Neural progenitor cell (in vitro differentiated cells): Measurements from ENCODE around the gene PI4K2B. TPM values are rescaled to one million over a fixed set of nuclear protein-coding genes. Genes with fewer than 3 reads are reported as not detected.
"Not testable (repeated sequence)": the region's sequence is repeated elsewhere in the genome, so short reads cannot be mapped to it uniquely, and the experiment has no call there.

ENCODE experiments used
- DNase-seq: peaks from one replicate; pipeline ENCODE4 v3.0.0-alpha.2; 2016; ENCODE audit warnings: low spot score
- H2AFZ ChIP-seq: fragments of 200-600 bp; sonication (generic); replicated peaks from 2 replicates; pipeline ENCODE4 v1.6.1; 2016; ENCODE audit warnings: antibody characterized with exemption
- H3F3A ChIP-seq: fragments of 200-600 bp; sonication (generic); 2 replicates; pipeline ENCODE4 v1.6.1; 2016; ENCODE audit warnings: antibody characterized with exemption, low read depth
- H3K27ac ChIP-seq: fragments of 200-600 bp; sonication (generic); 2 replicates; pipeline ENCODE4 v1.5.1; 2016; ENCODE audit warnings: mild to moderate bottlenecking
- H3K27me3 ChIP-seq: fragments of 200-600 bp; sonication (generic); 2 replicates; pipeline ENCODE4 v1.6.1; 2016; ENCODE audit warnings: mild to moderate bottlenecking, moderate library complexity
- H3K36me3 ChIP-seq: fragments of 200-600 bp; sonication (generic); 2 replicates; pipeline ENCODE4 v1.5.1; 2016
- H3K4me1 ChIP-seq: fragments of 200-600 bp; sonication (generic); 2 replicates; pipeline ENCODE4 v1.6.1; 2016; ENCODE audit warnings: mixed run types
- H3K4me2 ChIP-seq: fragments of 200-600 bp; sonication (generic); 2 replicates; pipeline ENCODE4 v1.6.1; 2016
- H3K4me3 ChIP-seq: fragments of 200-600 bp; sonication (generic); 2 replicates; pipeline ENCODE4 v1.5.1; 2016
- H3K79me2 ChIP-seq: fragments of 200-600 bp; sonication (generic); 2 replicates; pipeline ENCODE4 v1.6.1; 2016; ENCODE audit warnings: low read depth
- H3K9ac ChIP-seq: fragments of 200-600 bp; sonication (generic); 2 replicates; pipeline ENCODE4 v1.6.1; 2016
- H3K9me3 ChIP-seq: fragments of 200-600 bp; sonication (generic); 2 replicates; pipeline ENCODE4 v1.5.1; 2016; ENCODE audit warnings: low read depth
- H4K20me1 ChIP-seq: fragments of 200-600 bp; sonication (generic); 2 replicates; pipeline ENCODE4 v1.6.1; 2016; ENCODE audit warnings: low read depth
- H3K27ac Mint-ChIP-seq: 3 replicates; pipeline ENCODE4 v1.8.0; 2021; ENCODE audit warnings: mixed read lengths
- H3K27me3 Mint-ChIP-seq: 2 replicates; pipeline ENCODE4 v1.8.0; 2022; ENCODE audit warnings: low read depth, mild to moderate bottlenecking, inconsistent platforms, moderate library complexity, mixed read lengths; ENCODE audit not compliant: insufficient read depth
- H3K36me3 Mint-ChIP-seq: 3 replicates; pipeline ENCODE4 v1.8.0; 2021; ENCODE audit warnings: mixed read lengths
- H3K4me1 Mint-ChIP-seq: 3 replicates; pipeline ENCODE4 v1.8.0; 2021; ENCODE audit warnings: mixed read lengths
- H3K4me3 Mint-ChIP-seq: 3 replicates; pipeline ENCODE4 v1.8.0; 2021; ENCODE audit warnings: mild to moderate bottlenecking, moderate library complexity, mixed read lengths
- H3K9me3 Mint-ChIP-seq: 3 replicates; pipeline ENCODE4 v1.8.0; 2020; ENCODE audit warnings: mixed read lengths
- EZH2 ChIP-seq: fragments of 200-600 bp; sonication (generic); IDR thresholded peaks from 2 replicates; pipeline ENCODE4 v1.6.1; 2017; ENCODE audit warnings: antibody characterized with exemption, mild to moderate bottlenecking, moderate library complexity
- EZH2phosphoT487 ChIP-seq: fragments of 200-600 bp; sonication (generic); IDR thresholded peaks from 2 replicates; pipeline ENCODE4 v1.6.1; 2017; ENCODE audit warnings: antibody characterized with exemption
- small RNA-seq: library from RNA; depleted of rRNA; stranded (forward); fragments of <200 nt; gene quantifications from one replicate; pipeline ENCODE3, GENCODE V24; 2015
- total RNA-seq: library from RNA; depleted of rRNA; stranded (reverse); fragments of >200 nt; gene quantifications from 2 replicates; pipeline ENCODE4 v1.2.3, GENCODE V29; 2015; ENCODE audit warnings: low replicate concordance
- TF ChIP-seq, protein P1 (sequence below): fragments of 200-600 bp; sonication (generic); IDR thresholded peaks from 2 replicates; pipeline ENCODE4 v1.5.1; 2017; ENCODE audit warnings: antibody characterized with exemption, mild to moderate bottlenecking

PI4K2B gene
- total RNA-seq, 1 donor from 2014 or later = 20.3 TPM

DNA sequence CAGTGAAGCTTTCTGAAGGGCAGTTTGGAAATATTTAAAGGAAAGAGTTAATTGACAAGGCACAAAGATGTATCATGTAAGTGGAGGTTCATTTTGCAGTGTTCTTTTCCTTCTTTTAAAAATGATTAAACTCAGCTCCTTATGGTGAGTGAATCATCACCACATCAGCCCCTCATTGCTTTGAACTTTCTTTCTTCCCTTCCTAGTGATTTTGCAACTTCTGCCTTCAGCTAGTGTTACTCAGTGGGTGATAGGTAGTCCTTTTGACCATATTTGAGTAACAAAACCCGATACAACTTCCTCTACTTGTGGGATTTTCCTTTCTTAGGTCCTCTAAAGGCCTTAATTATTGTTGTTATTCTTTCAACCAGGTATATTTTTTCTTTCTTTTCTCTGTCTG is 86.9 kb downstream of the PI4K2B start:
- no peaks in the 10 kb centered on the region for H3F3A ChIP-seq
- Mint-ChIP-seq H3K36me3 (peaks cover 2% of the 10 kb centered on the region), H3K9me3 (no peaks in the 10 kb centered on the region), H3K4me1 (no peaks in the 10 kb centered on the region), H3K27me3 (no peaks in the 10 kb centered on the region), H3K27ac (no peak overlapping the region), H3K4me3 (no peak overlapping the region)
- no peak overlapping the region for H3K9ac ChIP-seq
- no peak overlapping the region for H3K27ac ChIP-seq
- no peak overlapping the region for H3K4me3 ChIP-seq
- H3K36me3 ChIP-seq = no peaks in the 10 kb centered on the region
- DNase-seq = no peak
- no peaks in the 10 kb centered on the region for H3K4me1 ChIP-seq
- no peak overlapping the region for H3K4me2 ChIP-seq
- no peaks in the 10 kb centered on the region for H4K20me1 ChIP-seq
- TF ChIP-seq, protein P1, sequence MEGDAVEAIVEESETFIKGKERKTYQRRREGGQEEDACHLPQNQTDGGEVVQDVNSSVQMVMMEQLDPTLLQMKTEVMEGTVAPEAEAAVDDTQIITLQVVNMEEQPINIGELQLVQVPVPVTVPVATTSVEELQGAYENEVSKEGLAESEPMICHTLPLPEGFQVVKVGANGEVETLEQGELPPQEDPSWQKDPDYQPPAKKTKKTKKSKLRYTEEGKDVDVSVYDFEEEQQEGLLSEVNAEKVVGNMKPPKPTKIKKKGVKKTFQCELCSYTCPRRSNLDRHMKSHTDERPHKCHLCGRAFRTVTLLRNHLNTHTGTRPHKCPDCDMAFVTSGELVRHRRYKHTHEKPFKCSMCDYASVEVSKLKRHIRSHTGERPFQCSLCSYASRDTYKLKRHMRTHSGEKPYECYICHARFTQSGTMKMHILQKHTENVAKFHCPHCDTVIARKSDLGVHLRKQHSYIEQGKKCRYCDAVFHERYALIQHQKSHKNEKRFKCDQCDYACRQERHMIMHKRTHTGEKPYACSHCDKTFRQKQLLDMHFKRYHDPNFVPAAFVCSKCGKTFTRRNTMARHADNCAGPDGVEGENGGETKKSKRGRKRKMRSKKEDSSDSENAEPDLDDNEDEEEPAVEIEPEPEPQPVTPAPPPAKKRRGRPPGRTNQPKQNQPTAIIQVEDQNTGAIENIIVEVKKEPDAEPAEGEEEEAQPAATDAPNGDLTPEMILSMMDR = no peak
- TF ChIP-seq EZH2phosphoT487 (no peak), EZH2 (no peak)
- no peaks in the 10 kb centered on the region for H3K27me3 ChIP-seq
- H3K79me2 ChIP-seq = no peaks in the 10 kb centered on the region
- H3K9me3 ChIP-seq = no peaks in the 10 kb centered on the region
- no peak overlapping the region for H2AFZ ChIP-seq

DNA sequence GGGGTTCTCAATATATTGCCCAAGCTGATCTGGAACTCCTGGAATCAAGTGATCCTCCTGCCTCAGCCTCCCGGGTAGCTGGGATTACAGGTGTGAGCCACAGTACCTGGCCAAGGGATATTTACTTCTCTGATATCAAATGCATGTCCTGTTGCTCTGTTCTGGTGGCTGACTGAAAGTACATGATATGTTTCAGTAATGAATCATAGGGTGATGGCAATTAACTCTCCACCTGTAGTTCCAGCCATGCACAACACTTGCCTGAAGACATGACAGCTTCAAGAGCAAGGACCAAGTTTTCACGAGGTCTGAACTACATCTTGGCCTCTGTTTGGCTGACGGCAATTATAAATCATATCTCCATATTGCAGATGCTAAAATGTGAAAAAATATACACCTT is 87.9 kb downstream of the PI4K2B start:
- H3K27ac Mint-ChIP-seq = no peak overlapping the region
- H3K4me1 ChIP-seq = no peaks in the 10 kb centered on the region
- H3K9me3 Mint-ChIP-seq = no peaks in the 10 kb centered on the region
- no peak overlapping the region for H3K27ac ChIP-seq
- no peaks in the 10 kb centered on the region for H3K27me3 ChIP-seq
- no peaks in the 10 kb centered on the region for H3K9me3 ChIP-seq
- H3K27me3 Mint-ChIP-seq = no peaks in the 10 kb centered on the region
- H3K36me3 ChIP-seq = no peaks in the 10 kb centered on the region
- peaks cover 2% of the 10 kb centered on the region for H3K36me3 Mint-ChIP-seq
- TF ChIP-seq EZH2phosphoT487 (no peak), EZH2 (no peak)
- TF ChIP-seq, protein P1 = no peak
- H2AFZ ChIP-seq = no peak overlapping the region
- no peak overlapping the region for H3K9ac ChIP-seq
- H3K4me1 Mint-ChIP-seq = no peaks in the 10 kb centered on the region
- H3F3A ChIP-seq = no peaks in the 10 kb centered on the region
- no peak overlapping the region for H3K4me3 ChIP-seq
- no peaks in the 10 kb centered on the region for H4K20me1 ChIP-seq
- H3K4me3 Mint-ChIP-seq = no peak overlapping the region
- no peak for DNase-seq
- H3K79me2 ChIP-seq = no peaks in the 10 kb centered on the region
- H3K4me2 ChIP-seq = no peak overlapping the region

DNA sequence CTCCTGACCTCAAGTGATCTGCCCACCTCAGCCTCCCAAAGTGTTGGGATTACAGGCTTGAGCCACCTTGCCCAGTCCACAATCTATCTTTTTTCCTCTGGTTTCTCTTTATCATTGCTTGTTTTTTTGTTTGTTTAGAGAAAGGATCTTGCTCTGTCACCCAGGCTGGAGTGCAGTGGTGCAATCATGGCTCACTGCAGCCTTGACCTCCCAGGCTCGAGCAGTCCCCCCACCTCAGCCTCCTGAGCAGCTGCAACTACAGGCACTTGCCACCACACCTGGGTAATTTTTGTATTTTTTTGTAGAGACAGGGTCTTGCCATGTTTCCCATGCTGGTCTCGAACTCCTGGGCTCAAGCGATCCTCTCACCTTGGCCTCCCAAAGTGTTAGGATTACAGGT is 94.6 kb downstream of the PI4K2B start:
- not testable (repeated sequence) for H3K4me1 Mint-ChIP-seq, H3K79me2 ChIP-seq, H3K36me3 ChIP-seq, DNase-seq, H3F3A ChIP-seq, H3K27me3 ChIP-seq, H3K27ac Mint-ChIP-seq, H3K9me3 ChIP-seq, H3K27me3 Mint-ChIP-seq, H3K4me1 ChIP-seq, H3K36me3 Mint-ChIP-seq, H3K4me2 ChIP-seq, H2AFZ ChIP-seq, H3K4me3 Mint-ChIP-seq, H3K4me3 ChIP-seq, H3K9ac ChIP-seq, H3K27ac ChIP-seq, H4K20me1 ChIP-seq, H3K9me3 Mint-ChIP-seq

Small RNA genes lying within 50 kb of the gene (small RNA-seq; reads per million reads assigned to genes)
- not detected for gene RF00004

Other genes with a start within 250 kb of the PI4K2B start
- 0.56 and 0.99 TPM in 2 replicates for gene LGI2, start 203.1 kb upstream of the PI4K2B start, total RNA-seq
- 16.3 and 24.5 TPM in 2 replicates for gene SEPSECS, start 73.6 kb upstream of the PI4K2B start, total RNA-seq
- gene ZCCHC4, start 78.7 kb downstream of the PI4K2B start, total RNA-seq = 20.5 and 23.9 TPM in 2 replicates
- gene ANAPC4, start 143.2 kb downstream of the PI4K2B start, total RNA-seq = 40.1 and 55.1 TPM in 2 replicates